A673 (cell line): ENCODE results near the gene HSDL1. TPM values are rescaled to one million over a fixed set of nuclear protein-coding genes. Genes with fewer than 3 reads are reported as not detected.

Experiments used
- BruUV-seq: library from RNA; stranded (reverse); fragments of 400-500 nt; replicated peaks from 2 replicates; lab custom pipeline; 2021; lab: Mats Ljungman, UMichigan
- CTCF ChIA-PET: fragments of 300-600 bp; sonication (Branson Sonifier 250); formaldehyde crosslinking; loops from one replicate; lab custom pipeline; 2022; ENCODE audit warnings: antibody characterized with exemption; lab: Charles Lee
- POLR2A ChIA-PET: fragments of 300-600 bp; sonication (Branson Sonifier 250); formaldehyde crosslinking; loops from one replicate; lab custom pipeline; 2022; ENCODE audit warnings: antibody characterized with exemption; ENCODE audit not compliant: low non-redundant PET; lab: Charles Lee
- DNase-seq: peaks from one replicate; pipeline ENCODE4 v3.0.0-alpha.2; 2015; ENCODE audit warnings: low spot score
- H3K27ac ChIP-seq: fragments of 200-600 bp; sonication (generic); 2 replicates; pipeline ENCODE4 v1.5.1; 2016; ENCODE audit warnings: mixed run types, low read depth, mild to moderate bottlenecking, mixed read lengths, antibody characterized with exemption, low read length; ENCODE audit not compliant: poor library complexity, severe bottlenecking
- H3K27me3 ChIP-seq: fragments of 200-600 bp; sonication (generic); replicated peaks from 2 replicates; pipeline ENCODE4 v1.6.1; 2017; ENCODE audit warnings: mixed run types, low read depth, mild to moderate bottlenecking, mixed read lengths, antibody characterized with exemption, low read length; ENCODE audit not compliant: insufficient read depth, poor library complexity
- H3K36me3 ChIP-seq: fragments of 200-600 bp; sonication (generic); 2 replicates; pipeline ENCODE4 v1.6.1; 2016; ENCODE audit warnings: mixed run types, mild to moderate bottlenecking, mixed read lengths, antibody characterized with exemption, low read length; ENCODE audit not compliant: insufficient read depth, poor library complexity, severe bottlenecking
- H3K4me1 ChIP-seq: fragments of 200-600 bp; sonication (generic); 2 replicates; pipeline ENCODE4 v1.6.1; 2017; ENCODE audit warnings: mixed run types, mild to moderate bottlenecking, mixed read lengths, antibody characterized with exemption, low read length; ENCODE audit not compliant: insufficient read depth, poor library complexity, severe bottlenecking
- H3K4me3 ChIP-seq: fragments of 200-600 bp; sonication (generic); 2 replicates; pipeline ENCODE4 v1.5.1; 2016; ENCODE audit warnings: low read depth, mixed run types, mild to moderate bottlenecking, mixed read lengths, low read length; ENCODE audit not compliant: poor library complexity, severe bottlenecking
- H3K9me3 ChIP-seq: fragments of 200-600 bp; sonication (generic); 2 replicates; pipeline ENCODE4 v1.6.1; 2016; ENCODE audit warnings: mixed run types, low read depth, mild to moderate bottlenecking, mixed read lengths, antibody characterized with exemption, low read length; ENCODE audit not compliant: poor library complexity, severe bottlenecking
- CTCF ChIP-seq: fragments of 300-800, 200-600 bp; sonication (generic); conservative IDR thresholded peaks from 2 replicates; pipeline ENCODE4 v1.5.1; 2017; ENCODE audit warnings: low read depth, mild to moderate bottlenecking, antibody characterized with exemption, low read length, moderate library complexity, mixed read lengths
- EZH2 ChIP-seq: fragments of 200-600 bp; sonication (generic); IDR thresholded peaks from 2 replicates; pipeline ENCODE4 v1.6.1; 2017; ENCODE audit warnings: borderline replicate concordance, low read depth, mild to moderate bottlenecking, mixed read lengths, antibody characterized with exemption, low read length; ENCODE audit not compliant: poor library complexity, severe bottlenecking
- intact Hi-C: fragments of 100-400 bp; cut with micrococcal nuclease; formaldehyde crosslinking; loops from one replicate; pipeline ENCODE4 v1.10.0; 2022; ENCODE audit not compliant: unreplicated experiment
- total RNA-seq: library from RNA; stranded (reverse); gene quantifications from 2 replicates; pipeline ENCODE4 v1.2.3, GENCODE V29; 2021

Gene HSDL1
- total RNA-seq, 1 experiment from 2014 or later, result 45.6 TPM

GRCh38 chr16:84175350-84176081 lies 30.5 kb upstream of the HSDL1 start:
- ChIA-PET POLR2A (no interaction called here), CTCF (interaction anchor here (1.0 kb wide), 1 partner anchor 91 kb away, joined by 5 read pairs; no protein-coding TSS in a partner anchor)
- TF ChIP-seq EZH2 (no peak), CTCF (peak; percentile 76)
- H3K27ac ChIP-seq, result no peak overlapping the region
- peak; percentile 77 for DNase-seq
- H3K36me3 ChIP-seq, result peaks cover 9% of the 10 kb centered on the region
- intact Hi-C loops, result loop anchor here (5.0 kb wide), 1 partner anchor 88 kb away; no protein-coding TSS in a partner anchor
- no peak overlapping the region for H3K4me3 ChIP-seq
- H3K27me3 ChIP-seq, result no peaks in the 10 kb centered on the region
- H3K9me3 ChIP-seq, result no peaks in the 10 kb centered on the region
- H3K4me1 ChIP-seq, result no peaks in the 10 kb centered on the region
- no TSS peak for BruUV-seq

- Histone ChIP-seq H3K4me1 (no peaks in the 10 kb centered on the region), H3K4me3 (no peak overlapping the region), H3K27ac (no peak overlapping the region), H3K36me3 (peaks cover 3% of the 10 kb centered on the region), H3K9me3 (no peaks in the 10 kb centered on the region), H3K27me3 (no peaks in the 10 kb centered on the region)
- intact Hi-C loops, result no loop called here
- ChIA-PET CTCF (no interaction called here), POLR2A (no interaction called here)
- TF ChIP-seq EZH2, result no peak
- no peak for TF ChIP-seq CTCF
- DNase-seq, result no peak
- BruUV-seq, result no TSS peak
These were observed 29.4 kb upstream of the HSDL1 start for GRCh38 chr16:84174396-84174795.

GRCh38 chr16:84169765-84170310 lies 24.9 kb upstream of the HSDL1 start:
- Histone ChIP-seq H3K4me1 (no peaks in the 10 kb centered on the region), H3K4me3 (no peak overlapping the region), H3K27ac (no peak overlapping the region), H3K9me3 (no peaks in the 10 kb centered on the region), H3K36me3 (no peaks in the 10 kb centered on the region), H3K27me3 (peaks cover 7% of the 10 kb centered on the region)
- no peak for DNase-seq
- ChIA-PET POLR2A (no interaction called here), CTCF (no interaction called here)
- BruUV-seq, result no TSS peak
- intact Hi-C loops, result no loop called here
- no peak for TF ChIP-seq EZH2
- no peak for TF ChIP-seq CTCF
